K562 (cell line): ENCODE results near the gene PCSK5. TPM values are rescaled to one million over a fixed set of nuclear protein-coding genes. Genes with fewer than 3 reads are reported as not detected.

Experiments used
- ATAC-seq: fragments of 200-7000 bp; cut with Tn5 transposase; 3 replicates; pipeline ENCODE4 v1.9.1; 2020; ENCODE audit warnings: moderate library complexity
- BruUV-seq: library from RNA; stranded (reverse); fragments of 400-500 nt; replicated peaks from 2 replicates; lab custom pipeline; 2021; lab: Mats Ljungman, UMichigan
- CTCF ChIA-PET: fragments of 300-600 bp; formaldehyde crosslinking; extraction: SDS; loops from one replicate; lab custom pipeline; 2021; ENCODE audit warnings: low intra/inter-chr PET ratio; lab: Yijun Ruan, JAX
- POLR2A ChIA-PET: fragments of 300-600, 350-650 bp; sonication (Branson Sonifier 250); formaldehyde crosslinking; extraction: SDS; loops from one replicate; lab custom pipeline; 2021; ENCODE audit warnings: antibody characterized with exemption, inconsistent platforms; lab: Yijun Ruan, JAX
- DNase-seq, 4 experiments: peaks; one replicate each; pipeline versions ENCODE4 v3.0.0 to v3.0.0-alpha.2; 2011 to 2018; ENCODE audit warnings: low spot score in 3 of 4, mixed read lengths in 3 of 4; ENCODE audit errors: extremely low read depth in 1 of 4
- FAIRE-seq: peaks from 2 replicates; lab custom pipeline; 2011; peaks lifted over from hg19 to GRCh38; lab: Jason Lieb, UNC
- H2AFZ ChIP-seq: 2 replicates; pipeline ENCODE4 v1.6.0; 2011; ENCODE audit warnings: low read depth, low read length, control low read depth, inconsistent platforms
- H3K27ac ChIP-seq: fragments of 200-600 bp; 3 replicates; pipeline ENCODE4 v1.8.0; 2011; ENCODE audit warnings: low read depth, mild to moderate bottlenecking, control low read depth, inconsistent platforms, low read length, moderate library complexity, mixed read lengths; ENCODE audit errors: extremely low read depth
- H3K27me3 ChIP-seq, 2 experiments: fragments of 300-600 bp in 1 of 2; 2 replicates in 1 of 2; 3 replicates in 1 of 2; pipeline versions ENCODE4 v1.6.0 to v1.8.0; 2011; ENCODE audit warnings: inconsistent platforms in 2 of 2, low read length in 2 of 2, mild to moderate bottlenecking in 1 of 2, mixed read lengths in 1 of 2, moderate library complexity in 1 of 2; ENCODE audit not compliant: control insufficient read depth in 2 of 2, insufficient read depth in 2 of 2
- H3K36me3 ChIP-seq: fragments of 300-600 bp; 3 replicates; pipeline ENCODE4 v1.8.0; 2011; ENCODE audit warnings: mild to moderate bottlenecking, low read length, inconsistent platforms; ENCODE audit not compliant: control insufficient read depth, insufficient read depth
- H3K4me1 ChIP-seq, 2 experiments: fragments of 200-600 bp in 1 of 2; replicated peaks in 1 of 2; 2 replicates in 1 of 2; 3 replicates in 1 of 2; pipeline versions ENCODE4 v1.5.1 to v1.8.0; 2011; ENCODE audit warnings: inconsistent platforms in 2 of 2, low read length in 2 of 2, mild to moderate bottlenecking in 1 of 2, mixed read lengths in 1 of 2, moderate library complexity in 1 of 2; ENCODE audit not compliant: control insufficient read depth in 2 of 2, insufficient read depth in 2 of 2
- H3K4me2 ChIP-seq: 2 replicates; pipeline ENCODE4 v1.6.1; 2011; ENCODE audit warnings: low read length, control low read depth, inconsistent platforms, mixed read lengths; ENCODE audit not compliant: insufficient read depth
- H3K4me3 ChIP-seq: fragments of 200-600 bp; sonication (generic), shearing (Covaris generic); 2 replicates; pipeline ENCODE4 v1.5.1; 2016; ENCODE audit warnings: control low read depth, inconsistent platforms
- H3K79me2 ChIP-seq: fragments of 200-600 bp; 3 replicates; pipeline ENCODE4 v1.8.0; 2011; ENCODE audit warnings: low read length, inconsistent platforms; ENCODE audit not compliant: control insufficient read depth, insufficient read depth
- H3K9ac ChIP-seq, 2 experiments: 2 replicates each; pipeline versions ENCODE4 v1.6.0 to v1.6.1; 2011; ENCODE audit warnings: low read depth in 2 of 2, low read length in 2 of 2, control low read depth in 1 of 2, inconsistent platforms in 1 of 2, mild to moderate bottlenecking in 1 of 2, mixed read lengths in 1 of 2; ENCODE audit not compliant: insufficient read depth in 1 of 2
- H3K9me1 ChIP-seq: one replicate; pipeline ENCODE4 v1.6.0; 2011; ENCODE audit warnings: inconsistent platforms, mild to moderate bottlenecking, low read length, moderate library complexity; ENCODE audit not compliant: control insufficient read depth, insufficient read depth
- H3K9me3 ChIP-seq: replicated peaks from 2 replicates; pipeline ENCODE4 v1.5.1; 2011; ENCODE audit warnings: low read depth, low read length, inconsistent platforms; ENCODE audit not compliant: control insufficient read depth, insufficient read depth
- H4K20me1 ChIP-seq: replicated peaks from 2 replicates; pipeline ENCODE4 v1.6.1; 2011; ENCODE audit warnings: low read length, inconsistent platforms, mixed read lengths; ENCODE audit not compliant: control insufficient read depth, insufficient read depth
- ARID2 ChIP-seq: fragments of 450-650 bp; IDR thresholded peaks from 2 replicates; pipeline ENCODE4 v1.6.1; 2017; ENCODE audit warnings: antibody characterized with exemption, mild to moderate bottlenecking
- MAX ChIP-seq: sonication (generic); formaldehyde crosslinking; IDR thresholded peaks from 2 replicates; pipeline ENCODE4 v1.9.0; 2022; ENCODE audit warnings: mild to moderate bottlenecking, missing genetic modification reagents
- MEF2A ChIP-seq: IDR thresholded peaks from 2 replicates; pipeline ENCODE4 v1.6.1; 2011; ENCODE audit warnings: low read depth, mild to moderate bottlenecking, low read length, moderate library complexity; ENCODE audit not compliant: control insufficient read depth
- NFE2 ChIP-seq: IDR thresholded peaks from 2 replicates; pipeline ENCODE4 v1.6.1; 2014; ENCODE audit warnings: antibody characterized with exemption, low read depth
- POU5F1 ChIP-seq: fragments of 150-350 bp; IDR thresholded peaks from 2 replicates; pipeline ENCODE4 v1.6.1; 2014; ENCODE audit warnings: borderline replicate concordance, low read length, low read depth, mild to moderate bottlenecking; ENCODE audit not compliant: partially characterized antibody
- PREB ChIP-seq: sonication (generic); formaldehyde crosslinking; IDR thresholded peaks from 2 replicates; pipeline ENCODE4 v1.8.1; 2023; ENCODE audit warnings: mild to moderate bottlenecking, missing genetic modification reagents
- WGBS: fragments of 100-300 bp; shearing (Covaris generic); methylation state at CpG from one replicate; pipeline ENCODE4 v1.1.6; 2016; ENCODE audit warnings: low coverage, mixed read lengths; ENCODE audit not compliant: insufficient coverage; ENCODE audit errors: missing lambda C conversion rate; 5-methylcytosine and 5-hydroxymethylcytosine counted together
- in situ Hi-C: fragments of 300-500 bp; cut with MboI; formaldehyde crosslinking; loops from 4 replicates; pipeline ENCODE4 v1.15.0; 2018; ENCODE audit warnings: inconsistent platforms, mixed read lengths
- intact Hi-C: fragments of 100-400 bp; cut with micrococcal nuclease; formaldehyde crosslinking; loops from 2 replicates; pipeline ENCODE4 v1.14.2; 2022
- polyA plus RNA-seq, 8 experiments: library from polyadenylated mRNA; depleted of rRNA in 4 of 8; stranded (reverse) in 5 of 8; unstranded in 3 of 8; fragments of >200 nt; fragmentation: Nextera tagmentation in 2 of 8; fragmentation: Illumina TruSeq in 1 of 8; extraction: Ambion mirVana in 2 of 8; extraction: Trizol in 1 of 8; gene quantifications; 2 replicates each; pipeline versions ENCODE4 v1.2.1 to v1.2.3, GENCODE V29; 2011 to 2014; ENCODE audit warnings: inconsistent platforms in 1 of 8, missing spikeins in 1 of 8
- total RNA-seq, 7 experiments: library from RNA; depleted of rRNA in 6 of 7; stranded (reverse); fragments of >200 nt in 6 of 7; fragmentation: Illumina TruSeq in 2 of 7; extraction: Trizol in 2 of 7; gene quantifications; 2 replicates each; pipeline versions ENCODE4 v1.2.1 to v1.2.3, GENCODE V29; 2011 to 2021; ENCODE audit warnings: low replicate concordance in 1 of 7

PCSK5 gene
- total and polyA plus RNA-seq, 9 of the 15 experiments (the other 6 are each of a cell fraction or from before 2014, with no cell fraction given): not detected

- FAIRE-seq: no peak
- H4K20me1 ChIP-seq: no peaks in the 10 kb centered on the region
- CTCF ChIA-PET: no interaction called here
- no peak overlapping the region for H3K4me2 ChIP-seq
- no peaks in the 10 kb centered on the region for H3K79me2 ChIP-seq
- no peak overlapping the region for H2AFZ ChIP-seq
- no peaks in the 10 kb centered on the region for H3K36me3 ChIP-seq
- no peak overlapping the region for H3K9ac ChIP-seq
- no peak overlapping the region for H3K27ac ChIP-seq
- TF ChIP-seq NFE2 (no peak), POU5F1 (no peak), MAX (CRISPR knock-in tag) (no peak), ARID2 (no peak), MEF2A (no peak), PREB (no peak)
- TF ChIP-seq, all 486 proteins: peak for 0
- in situ Hi-C loops: no loop called here
- no peaks in the 10 kb centered on the region for H3K27me3 ChIP-seq
- H3K9me3 ChIP-seq: no peaks in the 10 kb centered on the region
- H3K4me1 ChIP-seq: no peaks in the 10 kb centered on the region
- WGBS: 0% methylated on average over 1 of the region's 1 CpG
- DNase-seq: no peak
- no peak overlapping the region for H3K4me3 ChIP-seq
- no peaks in the 10 kb centered on the region for H3K9me1 ChIP-seq
- BruUV-seq: no TSS peak
- ATAC-seq: no peak
- POLR2A ChIA-PET: no interaction called here
- intact Hi-C loops: no loop called here
Observed at GRCh38 chr9:75906531-75906930, 16.1 kb downstream of the PCSK5 start.
